H1 (cell line): Measurements from ENCODE around the gene ZNF746. TPM values are rescaled to one million over a fixed set of nuclear protein-coding genes. Genes with fewer than 3 reads are reported as not detected.
A peak's percentile ranks its signal among the peaks of the same experiment; 100 is the strongest.

Source experiments
- ASH2L ChIP-seq: fragments of 200-600, 300-600 bp; sonication (generic); IDR thresholded peaks from one replicate; pipeline ENCODE4 v1.7.1; 2017; ENCODE audit warnings: low read length
- ATF2 ChIP-seq: IDR thresholded peaks from 2 replicates; pipeline ENCODE4 v1.6.1; 2012; ENCODE audit warnings: low read length, inconsistent platforms
- ATF3 ChIP-seq: IDR thresholded peaks from 2 replicates; pipeline ENCODE4 v1.6.1; 2011; ENCODE audit warnings: low read depth, mild to moderate bottlenecking, low read length; ENCODE audit not compliant: insufficient read depth
- CBX5 ChIP-seq: fragments of 300-800, 300-1000 bp; sonication (generic); IDR thresholded peaks from 2 replicates; pipeline ENCODE4 v1.7.1; 2016; ENCODE audit warnings: antibody characterized with exemption, low read length, low read depth
- CTCF ChIP-seq, 3 experiments: IDR thresholded peaks; 1 replicate in 2 of 3; 2 replicates in 1 of 3; pipeline versions ENCODE4 v1.5.1 to v1.6.1; 2011; ENCODE audit warnings: low read length in 3 of 3, mild to moderate bottlenecking in 3 of 3, inconsistent platforms in 2 of 3, low read depth in 1 of 3, moderate library complexity in 1 of 3; ENCODE audit not compliant: insufficient read depth in 1 of 3; ENCODE audit errors: control extremely low read depth in 1 of 3
- EZH2 ChIP-seq: fragments of 200-600 bp; sonication (generic); IDR thresholded peaks from 2 replicates; pipeline ENCODE4 v1.7.1; 2012; ENCODE audit warnings: low read depth, mild to moderate bottlenecking, moderate library complexity, low read length, inconsistent platforms; ENCODE audit not compliant: severe bottlenecking
- FOSL1 ChIP-seq: IDR thresholded peaks from 2 replicates; pipeline ENCODE4 v1.6.1; 2011; ENCODE audit warnings: mild to moderate bottlenecking, low read depth, low read length, moderate library complexity; ENCODE audit not compliant: insufficient read depth
- MAX ChIP-seq: IDR thresholded peaks from 2 replicates; pipeline ENCODE4 v1.6.1; 2012; ENCODE audit warnings: inconsistent platforms
- NANOG ChIP-seq: IDR thresholded peaks from 2 replicates; pipeline ENCODE4 v1.6.1; 2011; ENCODE audit warnings: low read length, low read depth, mild to moderate bottlenecking, inconsistent platforms; ENCODE audit not compliant: insufficient read depth, poor library complexity, severe bottlenecking
- PHF8 ChIP-seq: fragments of 200-600 bp; sonication (generic); conservative IDR thresholded peaks from 2 replicates; pipeline ENCODE4 v1.7.1; 2012; ENCODE audit warnings: low read depth, mild to moderate bottlenecking, inconsistent platforms, low read length, moderate library complexity
- POLR2AphosphoS5 ChIP-seq: IDR thresholded peaks from 2 replicates; pipeline ENCODE4 v1.6.1; 2011; ENCODE audit warnings: low read depth, low read length
- RBBP5 ChIP-seq: IDR thresholded peaks from 2 replicates; pipeline ENCODE4 v1.7.1; 2012; ENCODE audit warnings: low read depth, mild to moderate bottlenecking, inconsistent platforms, low read length, moderate library complexity, borderline replicate concordance
- RNF2 ChIP-seq: fragments of 200-900, 300-1000 bp; sonication (generic); IDR thresholded peaks from 2 replicates; pipeline ENCODE4 v1.7.1; 2016; ENCODE audit warnings: borderline replicate concordance, low read depth, mild to moderate bottlenecking, antibody characterized with exemption, low read length; ENCODE audit not compliant: poor library complexity, severe bottlenecking; ENCODE audit errors: missing control alignments
- YY1 ChIP-seq: IDR thresholded peaks from 2 replicates; pipeline ENCODE4 v1.6.1; 2011; ENCODE audit warnings: low read depth, mild to moderate bottlenecking, low read length
- polyA plus RNA-seq, 7 experiments: library from polyadenylated mRNA; depleted of rRNA in 3 of 7; stranded (reverse) in 5 of 7; unstranded in 2 of 7; fragments of >200 nt in 5 of 7; fragments of 200-250 nt in 2 of 7; gene quantifications; 1 replicate in 5 of 7; 2 replicates in 1 of 7; 4 replicates in 1 of 7; pipeline versions ENCODE4 v1.2.1 to v1.2.3, GENCODE V29; 2011 to 2013; ENCODE audit warnings: missing spikeins in 2 of 7, mixed read lengths in 2 of 7
- total RNA-seq: library from RNA; stranded (reverse); fragmentation: NEBNext Ultra II Directional; extraction: Animal tissue kit (Norgen Biotek cat#: 25700); gene quantifications from 2 replicates; pipeline ENCODE4 v1.2.1, GENCODE V29; 2021

The ZNF746 gene
- total and polyA plus RNA-seq, 2 of the 8 experiments (the other 6 are each of a cell fraction or from before 2014, with no cell fraction given), result 7.5 to 15.6 TPM

GRCh38 chr7:149460493-149461277 is 36.9 kb downstream of the ZNF746 start, which contains the start of gene ZNF777 (continued):
- TF ChIP-seq EZH2 (peak; percentile 52), CBX5 (no peak), POLR2AphosphoS5 (peak; percentile 38; the same call in 1 of the 2 replicates), NANOG (no peak), PHF8 (peak; percentile 70), YY1 (peak; percentile 85; the same call in 1 of the 2 replicates), ATF2 (0 out of 2 replicates have a peak, but pooled peaks have one; percentile 20), ASH2L (peak; percentile 85), ATF3 (no peak), RBBP5 (peak; percentile 50), MAX (peak; percentile 55; the same call in 1 of the 2 replicates), CTCF (IDR thresholded peaks at IDR 0.05; ENCODE audit: control extremely low read depth in 1 of 3, insufficient read depth in 1 of 3, low read depth in 1 of 3, low read length in 3 of 3) (peak; percentile 38 to 60 (median 50)), RNF2 (no peak), FOSL1 (no peak)
